ENCODE measurements around the gene NRL.

- TF ChIP-seq CTCF (IDR thresholded peaks at IDR 0.05; ENCODE audit: low read length) = no peak
- no peak for TF ChIP-seq EZH2 (IDR thresholded peaks at IDR 0.05; ENCODE audit: borderline replicate concordance, low read length)
These were observed 40.4 kb upstream of the NRL start for GRCh38 chr14:24155100-24155499.
